ENCODE measurements around the gene GLRA1. TPM values are rescaled to one million over a fixed set of nuclear protein-coding genes. Genes with fewer than 3 reads are reported as not detected.
A peak's percentile ranks its signal among the peaks of the same experiment; 100 is the strongest.

The GLRA1 gene
- total RNA-seq (2014; rRNA removed; shearing (Covaris generic)), result not detected in 2 replicates

- DNase-seq (ENCODE audit: low read depth), result peak; percentile 42
Measured at GRCh38 chr5:151924564-151925301, at the start of gene GLRA1. TSS of gene GLRA1 (minus strand) at chr5:151924851. CDS start at chr5:151924549, 302 bp downstream.

GRCh38 chr5:151970885-151971284 is 46.2 kb upstream of the GLRA1 start:
- DNase-seq (ENCODE audit: low read depth), result no peak

- DNase-seq (ENCODE audit: low read depth), result no peak
Measured at GRCh38 chr5:151967865-151968264, 43.2 kb upstream of the GLRA1 start.

GRCh38 chr5:151966046-151966445 is 41.4 kb upstream of the GLRA1 start:
- DNase-seq (ENCODE audit: low read depth), result no peak

- DNase-seq (ENCODE audit: low read depth), result no peak
Measured at GRCh38 chr5:151964471-151964870, 39.8 kb upstream of the GLRA1 start.

- no peak for DNase-seq (ENCODE audit: low read depth)
Measured at GRCh38 chr5:151961557-151961956, 36.9 kb upstream of the GLRA1 start.

GRCh38 chr5:151958111-151958510 is 33.5 kb upstream of the GLRA1 start:
- no peak for DNase-seq (ENCODE audit: low read depth)

- no peak for DNase-seq (ENCODE audit: low read depth)
Measured at GRCh38 chr5:151956725-151957124, 32.1 kb upstream of the GLRA1 start.

GRCh38 chr5:151954255-151954654 is 29.6 kb upstream of the GLRA1 start:
- DNase-seq (ENCODE audit: low read depth), result peak; percentile 2

- no peak for DNase-seq (ENCODE audit: low read depth)
Measured at GRCh38 chr5:151953833-151954232, 29.2 kb upstream of the GLRA1 start.

GRCh38 chr5:151952238-151952637 is 27.6 kb upstream of the GLRA1 start:
- DNase-seq (ENCODE audit: low read depth), result no peak

- DNase-seq (ENCODE audit: low read depth), result no peak
Measured at GRCh38 chr5:151950706-151951105, 26.1 kb upstream of the GLRA1 start.

GRCh38 chr5:151949701-151950308 is 25.2 kb upstream of the GLRA1 start:
- DNase-seq (ENCODE audit: low read depth), result no peak

- DNase-seq (ENCODE audit: low read depth), result no peak
Measured at GRCh38 chr5:151949113-151949512, 24.5 kb upstream of the GLRA1 start.

GRCh38 chr5:151947931-151948608 is 23.4 kb upstream of the GLRA1 start:
- DNase-seq (ENCODE audit: low read depth), result no peak

GRCh38 chr5:151937851-151938250 is 13.2 kb upstream of the GLRA1 start:
- no peak for DNase-seq (ENCODE audit: low read depth)

- no peak for DNase-seq (ENCODE audit: low read depth)
Measured at GRCh38 chr5:151935135-151935695, 10.6 kb upstream of the GLRA1 start.

- DNase-seq (ENCODE audit: low read depth), result no peak
Measured at GRCh38 chr5:151931260-151931659, 6.6 kb upstream of the GLRA1 start.

- DNase-seq (ENCODE audit: low read depth), result no peak
Measured at GRCh38 chr5:151926188-151926587, 1.5 kb upstream of the GLRA1 start.

GRCh38 chr5:151925340-151925739 is 689 bp upstream of the GLRA1 start:
- DNase-seq (ENCODE audit: low read depth), result no peak

- peak; percentile 10 for DNase-seq (ENCODE audit: low read depth)
Measured at GRCh38 chr5:151923866-151924476, 680 bp downstream of the GLRA1 start.

GRCh38 chr5:151921916-151922315 is 2.7 kb downstream of the GLRA1 start:
- no peak for DNase-seq (ENCODE audit: low read depth)

All from RPMI7951 (cell line).